ENCODE data around the gene ERC1. TPM values are rescaled to one million over a fixed set of nuclear protein-coding genes. Genes with fewer than 3 reads are reported as not detected.

ERC1 gene
- total RNA-seq, 2 donors from 2014 or later = 26.9 to 41.9 TPM

DNA sequence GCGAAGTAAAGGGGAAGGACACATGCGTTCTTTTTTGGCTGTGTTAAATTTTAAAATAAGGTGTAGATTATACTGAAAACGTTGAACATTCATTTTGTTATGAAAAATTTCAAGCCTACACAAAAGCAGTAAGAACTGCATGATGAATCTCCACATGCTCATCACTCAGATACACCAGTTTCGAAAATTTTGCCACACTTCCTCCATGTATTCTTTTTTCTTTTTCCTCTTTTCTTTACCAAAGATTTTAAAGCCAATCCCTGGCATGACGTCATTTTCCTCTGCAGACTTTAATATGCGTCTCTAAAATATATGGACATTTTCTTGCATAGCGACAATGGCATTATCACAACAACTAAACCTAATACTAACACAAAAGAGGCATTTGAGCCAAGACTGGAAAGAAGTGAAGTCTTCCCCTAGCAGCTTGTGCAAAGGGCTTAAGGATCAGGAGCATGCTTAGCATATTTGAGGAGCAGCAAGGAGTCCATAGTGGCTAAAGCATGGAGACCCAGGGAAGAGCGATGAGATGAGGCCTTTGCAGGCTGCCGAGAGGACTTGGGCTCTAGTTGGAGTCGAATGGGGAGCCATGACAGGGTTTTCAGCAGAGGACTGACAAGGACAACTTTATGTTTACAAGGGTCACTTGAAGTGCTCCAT lies 111.9 kb downstream of the ERC1 start:
- H3K4me3 ChIP-seq = no peak overlapping the region
- H3K27ac ChIP-seq = no peak overlapping the region
- intact Hi-C loops (cut with DNase I) = no loop called here
- TF ChIP-seq, protein P1, sequence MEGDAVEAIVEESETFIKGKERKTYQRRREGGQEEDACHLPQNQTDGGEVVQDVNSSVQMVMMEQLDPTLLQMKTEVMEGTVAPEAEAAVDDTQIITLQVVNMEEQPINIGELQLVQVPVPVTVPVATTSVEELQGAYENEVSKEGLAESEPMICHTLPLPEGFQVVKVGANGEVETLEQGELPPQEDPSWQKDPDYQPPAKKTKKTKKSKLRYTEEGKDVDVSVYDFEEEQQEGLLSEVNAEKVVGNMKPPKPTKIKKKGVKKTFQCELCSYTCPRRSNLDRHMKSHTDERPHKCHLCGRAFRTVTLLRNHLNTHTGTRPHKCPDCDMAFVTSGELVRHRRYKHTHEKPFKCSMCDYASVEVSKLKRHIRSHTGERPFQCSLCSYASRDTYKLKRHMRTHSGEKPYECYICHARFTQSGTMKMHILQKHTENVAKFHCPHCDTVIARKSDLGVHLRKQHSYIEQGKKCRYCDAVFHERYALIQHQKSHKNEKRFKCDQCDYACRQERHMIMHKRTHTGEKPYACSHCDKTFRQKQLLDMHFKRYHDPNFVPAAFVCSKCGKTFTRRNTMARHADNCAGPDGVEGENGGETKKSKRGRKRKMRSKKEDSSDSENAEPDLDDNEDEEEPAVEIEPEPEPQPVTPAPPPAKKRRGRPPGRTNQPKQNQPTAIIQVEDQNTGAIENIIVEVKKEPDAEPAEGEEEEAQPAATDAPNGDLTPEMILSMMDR (IDR thresholded peaks at IDR 0.05) = no peak
- DNase-seq = no peak
- H3K27me3 ChIP-seq = no peaks in the 10 kb centered on the region
- no peak overlapping the region for H3K9ac ChIP-seq (ENCODE audit: low read depth in 2 of 2, low read length in 2 of 2)
- no peaks in the 10 kb centered on the region for H3K9me3 ChIP-seq
- peaks cover 3% of the 10 kb centered on the region for H3K36me3 ChIP-seq
- peaks cover 5% of the 10 kb centered on the region for H3K4me1 ChIP-seq

DNA sequence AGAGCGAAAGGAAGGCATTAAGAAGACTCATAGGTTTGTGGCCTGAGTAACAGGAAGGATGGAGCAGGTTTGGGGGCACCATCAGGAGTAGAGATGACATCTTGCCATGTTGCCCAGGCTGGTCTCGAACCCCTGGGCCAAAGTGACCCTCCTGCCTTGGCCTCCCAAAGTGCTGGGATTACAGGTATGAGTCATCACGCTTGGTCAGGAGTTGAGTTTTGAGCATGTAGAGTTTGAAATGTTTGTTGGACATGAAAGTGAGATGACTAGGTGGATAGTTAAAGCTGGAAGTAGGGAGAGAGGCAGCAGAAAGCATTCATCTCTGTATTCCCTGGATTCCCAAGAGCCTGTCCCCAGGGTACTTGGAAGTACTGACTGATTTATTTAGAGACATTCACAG lies 112.6 kb downstream of the ERC1 start:
- TF ChIP-seq, protein P1 (IDR thresholded peaks at IDR 0.05) = no peak

DNA sequence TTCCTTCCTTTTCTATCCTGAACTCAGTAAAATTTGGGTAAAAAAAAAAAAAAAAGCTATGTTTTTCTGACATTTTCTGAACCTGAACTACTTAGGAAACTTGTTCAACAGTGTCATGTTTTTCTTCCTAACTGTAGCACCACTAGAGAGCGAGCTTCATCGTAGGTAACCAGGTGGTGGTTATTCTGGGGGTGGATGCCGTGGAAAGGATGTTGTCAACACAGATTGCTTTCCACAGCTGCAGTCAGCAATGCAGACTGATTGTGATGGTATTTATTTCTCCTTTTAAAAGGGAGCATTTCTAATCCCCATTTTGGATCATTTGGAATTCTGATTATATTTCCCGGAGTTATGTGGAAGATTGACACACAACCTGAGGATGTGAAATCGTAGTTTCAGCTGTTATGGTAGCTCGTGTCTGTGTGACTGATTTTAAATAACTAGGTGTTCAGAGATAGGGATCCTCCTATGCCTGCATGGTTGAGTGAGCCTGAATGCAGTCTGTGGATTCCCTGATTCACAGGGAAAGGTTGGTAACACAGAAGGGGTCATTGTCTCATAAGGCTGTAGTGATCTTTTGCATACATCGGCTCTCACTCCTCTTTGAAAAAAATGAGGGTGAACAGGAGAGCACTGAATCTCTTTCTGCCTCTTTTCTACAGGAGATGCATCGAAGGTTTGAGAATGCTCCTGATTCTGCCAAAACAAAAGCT lies 113.2 kb downstream of the ERC1 start:
- H3K36me3 ChIP-seq = peaks cover 3% of the 10 kb centered on the region
- no peaks in the 10 kb centered on the region for H3K4me1 ChIP-seq
- TF ChIP-seq, protein P1 (IDR thresholded peaks at IDR 0.05) = no peak
- H3K27ac ChIP-seq = no peak overlapping the region
- no peak for DNase-seq
- no peaks in the 10 kb centered on the region for H3K9me3 ChIP-seq
- intact Hi-C loops (cut with DNase I) = no loop called here
- no peak overlapping the region for H3K9ac ChIP-seq (ENCODE audit: low read depth in 2 of 2, low read length in 2 of 2)
- no peaks in the 10 kb centered on the region for H3K27me3 ChIP-seq
- H3K4me3 ChIP-seq = no peak overlapping the region

More for the DNA sequence above, 112.6 kb downstream of the ERC1 start:
- Histone ChIP-seq H3K36me3 (peaks cover 3% of the 10 kb centered on the region), H3K9ac (ENCODE audit: low read depth in 2 of 2, low read length in 2 of 2) (no peak overlapping the region), H3K9me3 (no peaks in the 10 kb centered on the region), H3K27me3 (no peaks in the 10 kb centered on the region), H3K4me3 (no peak overlapping the region), H3K4me1 (peaks cover 5% of the 10 kb centered on the region), H3K27ac (no peak overlapping the region)
- intact Hi-C loops (cut with DNase I) = no loop called here
- no peak for DNase-seq

DNA sequence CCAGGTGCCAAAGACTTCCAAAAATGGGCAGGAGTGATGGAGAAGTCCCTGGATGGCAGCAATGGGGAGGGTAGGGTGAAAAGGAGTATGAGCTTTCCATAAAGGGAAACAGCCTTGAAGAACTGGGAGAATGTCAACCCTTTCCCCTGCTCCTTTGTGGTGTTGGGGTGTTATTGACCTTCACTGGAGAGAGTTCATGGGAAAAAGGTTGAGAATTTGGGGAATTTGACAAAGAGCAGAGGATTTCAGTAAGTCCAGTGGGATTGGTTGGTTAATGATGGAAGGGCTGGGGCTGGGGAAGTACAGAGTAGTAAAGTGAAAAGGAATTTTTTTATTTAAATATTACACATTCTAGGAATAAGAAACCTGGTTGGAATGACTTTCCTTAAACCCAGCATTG lies 116.6 kb downstream of the ERC1 start:
- Histone ChIP-seq H3K4me1 (no peaks in the 10 kb centered on the region), H3K4me3 (no peak overlapping the region), H3K36me3 (peaks cover 3% of the 10 kb centered on the region), H3K27me3 (no peaks in the 10 kb centered on the region), H3K27ac (no peak overlapping the region), H3K9ac (ENCODE audit: low read depth in 2 of 2, low read length in 2 of 2) (no peak overlapping the region), H3K9me3 (no peaks in the 10 kb centered on the region)
- TF ChIP-seq, protein P1 (IDR thresholded peaks at IDR 0.05) = no peak
- intact Hi-C loops (cut with DNase I) = no loop called here
- no peak for DNase-seq

DNA sequence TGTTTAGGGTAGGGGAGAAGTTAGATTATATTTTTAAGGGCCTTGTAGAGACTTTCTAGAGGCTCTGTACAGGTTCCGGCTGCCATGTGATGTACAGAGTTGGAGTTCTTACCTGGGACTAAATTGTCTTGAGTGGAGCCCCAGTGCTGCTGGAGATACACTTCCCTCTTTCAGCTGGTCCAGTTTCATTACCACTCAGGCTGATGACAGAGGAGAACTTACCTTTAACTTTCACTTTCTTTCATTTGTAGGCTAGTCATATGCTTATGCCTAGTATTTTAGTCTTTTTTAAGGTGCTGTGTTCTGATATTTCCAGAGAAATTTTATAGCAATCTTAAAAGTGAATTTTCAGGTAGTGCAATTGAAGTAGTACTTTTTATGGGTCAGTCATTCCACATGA lies 117.3 kb downstream of the ERC1 start:
- intact Hi-C loops (cut with DNase I) = no loop called here
- H3K9ac ChIP-seq (ENCODE audit: low read depth in 2 of 2, low read length in 2 of 2) = no peak overlapping the region
- DNase-seq = no peak

More for the DNA sequence above, 117.3 kb downstream of the ERC1 start:
- peaks cover 3% of the 10 kb centered on the region for H3K36me3 ChIP-seq
- H3K4me1 ChIP-seq = no peaks in the 10 kb centered on the region
- no peak overlapping the region for H3K4me3 ChIP-seq
- H3K9me3 ChIP-seq = no peaks in the 10 kb centered on the region
- TF ChIP-seq, protein P1 (IDR thresholded peaks at IDR 0.05) = no peak
- no peak overlapping the region for H3K27ac ChIP-seq
- H3K27me3 ChIP-seq = no peaks in the 10 kb centered on the region

All from colonic mucosa (tissue), 4 donors.